HL-60 (cell line): ENCODE measurements around the gene DCHS1.

Experiments
- TF ChIP-seq, protein P1 (sequence below): IDR thresholded peaks from one replicate; pipeline ENCODE4 v1.5.1; 2011; ENCODE audit warnings: low read length, control low read depth, inconsistent platforms; ENCODE audit not compliant: insufficient read depth
- TF ChIP-seq, protein P2 (sequence below): IDR thresholded peaks from 2 replicates; pipeline ENCODE4 v1.6.1; 2012; ENCODE audit warnings: low read depth; ENCODE audit not compliant: insufficient replicate concordance

DNA sequence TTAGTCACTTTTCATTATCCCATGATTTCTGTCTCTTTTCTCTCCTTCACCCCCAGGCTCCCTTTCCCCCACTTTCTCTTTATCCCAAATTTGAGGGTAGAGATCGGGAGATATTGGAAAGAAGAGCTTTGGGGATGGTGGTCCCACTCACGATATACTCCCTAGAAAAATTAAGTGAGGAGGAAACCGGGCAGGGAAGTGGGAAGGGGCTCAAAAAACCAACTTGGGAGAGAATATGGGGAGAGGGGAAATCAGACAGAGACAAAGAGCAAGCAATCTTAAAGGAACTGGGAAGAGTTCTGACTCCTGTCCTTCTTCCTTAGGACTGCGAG lies 941 bp upstream of the DCHS1 start:
- TF ChIP-seq, protein P1, sequence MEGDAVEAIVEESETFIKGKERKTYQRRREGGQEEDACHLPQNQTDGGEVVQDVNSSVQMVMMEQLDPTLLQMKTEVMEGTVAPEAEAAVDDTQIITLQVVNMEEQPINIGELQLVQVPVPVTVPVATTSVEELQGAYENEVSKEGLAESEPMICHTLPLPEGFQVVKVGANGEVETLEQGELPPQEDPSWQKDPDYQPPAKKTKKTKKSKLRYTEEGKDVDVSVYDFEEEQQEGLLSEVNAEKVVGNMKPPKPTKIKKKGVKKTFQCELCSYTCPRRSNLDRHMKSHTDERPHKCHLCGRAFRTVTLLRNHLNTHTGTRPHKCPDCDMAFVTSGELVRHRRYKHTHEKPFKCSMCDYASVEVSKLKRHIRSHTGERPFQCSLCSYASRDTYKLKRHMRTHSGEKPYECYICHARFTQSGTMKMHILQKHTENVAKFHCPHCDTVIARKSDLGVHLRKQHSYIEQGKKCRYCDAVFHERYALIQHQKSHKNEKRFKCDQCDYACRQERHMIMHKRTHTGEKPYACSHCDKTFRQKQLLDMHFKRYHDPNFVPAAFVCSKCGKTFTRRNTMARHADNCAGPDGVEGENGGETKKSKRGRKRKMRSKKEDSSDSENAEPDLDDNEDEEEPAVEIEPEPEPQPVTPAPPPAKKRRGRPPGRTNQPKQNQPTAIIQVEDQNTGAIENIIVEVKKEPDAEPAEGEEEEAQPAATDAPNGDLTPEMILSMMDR = no peak
- TF ChIP-seq, protein P2, sequence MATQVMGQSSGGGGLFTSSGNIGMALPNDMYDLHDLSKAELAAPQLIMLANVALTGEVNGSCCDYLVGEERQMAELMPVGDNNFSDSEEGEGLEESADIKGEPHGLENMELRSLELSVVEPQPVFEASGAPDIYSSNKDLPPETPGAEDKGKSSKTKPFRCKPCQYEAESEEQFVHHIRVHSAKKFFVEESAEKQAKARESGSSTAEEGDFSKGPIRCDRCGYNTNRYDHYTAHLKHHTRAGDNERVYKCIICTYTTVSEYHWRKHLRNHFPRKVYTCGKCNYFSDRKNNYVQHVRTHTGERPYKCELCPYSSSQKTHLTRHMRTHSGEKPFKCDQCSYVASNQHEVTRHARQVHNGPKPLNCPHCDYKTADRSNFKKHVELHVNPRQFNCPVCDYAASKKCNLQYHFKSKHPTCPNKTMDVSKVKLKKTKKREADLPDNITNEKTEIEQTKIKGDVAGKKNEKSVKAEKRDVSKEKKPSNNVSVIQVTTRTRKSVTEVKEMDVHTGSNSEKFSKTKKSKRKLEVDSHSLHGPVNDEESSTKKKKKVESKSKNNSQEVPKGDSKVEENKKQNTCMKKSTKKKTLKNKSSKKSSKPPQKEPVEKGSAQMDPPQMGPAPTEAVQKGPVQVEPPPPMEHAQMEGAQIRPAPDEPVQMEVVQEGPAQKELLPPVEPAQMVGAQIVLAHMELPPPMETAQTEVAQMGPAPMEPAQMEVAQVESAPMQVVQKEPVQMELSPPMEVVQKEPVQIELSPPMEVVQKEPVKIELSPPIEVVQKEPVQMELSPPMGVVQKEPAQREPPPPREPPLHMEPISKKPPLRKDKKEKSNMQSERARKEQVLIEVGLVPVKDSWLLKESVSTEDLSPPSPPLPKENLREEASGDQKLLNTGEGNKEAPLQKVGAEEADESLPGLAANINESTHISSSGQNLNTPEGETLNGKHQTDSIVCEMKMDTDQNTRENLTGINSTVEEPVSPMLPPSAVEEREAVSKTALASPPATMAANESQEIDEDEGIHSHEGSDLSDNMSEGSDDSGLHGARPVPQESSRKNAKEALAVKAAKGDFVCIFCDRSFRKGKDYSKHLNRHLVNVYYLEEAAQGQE = no peak
